Activated CD4-positive, alpha-beta T cell treated with anti-CD3 and anti-CD28 coated beads, Interleukin-2, amount 10 ng/mL, durations not matched to agents 24 days and 14 days (primary cell): ENCODE measurements around the gene PIEZO2. TPM values are rescaled to one million over a fixed set of nuclear protein-coding genes. Genes with fewer than 3 reads are reported as not detected.

Experiments
- DNase-seq: peaks from one replicate; pipeline ENCODE4 v3.0.0; 2022
- H3K27ac Mint-ChIP-seq: one replicate; pipeline ENCODE4 v1.8.0; 2022; ENCODE audit warnings: mild to moderate bottlenecking, mixed read lengths
- H3K27me3 Mint-ChIP-seq: one replicate; pipeline ENCODE4 v1.8.0; 2022; ENCODE audit warnings: mixed read lengths
- H3K36me3 Mint-ChIP-seq: one replicate; pipeline ENCODE4 v1.8.0; 2022; ENCODE audit warnings: low read depth, mild to moderate bottlenecking, mixed read lengths
- H3K4me1 Mint-ChIP-seq: one replicate; pipeline ENCODE4 v1.8.0; 2021; ENCODE audit warnings: mixed read lengths
- H3K4me3 Mint-ChIP-seq: one replicate; pipeline ENCODE4 v1.8.0; 2022; ENCODE audit warnings: mild to moderate bottlenecking, moderate library complexity, mixed read lengths
- H3K9me3 Mint-ChIP-seq: one replicate; pipeline ENCODE4 v1.8.0; 2021; ENCODE audit warnings: mixed read lengths
- intact Hi-C: fragments of 100-400 bp; cut with micrococcal nuclease; formaldehyde crosslinking; loops from one replicate; pipeline ENCODE4 v1.15.1; 2023
- total RNA-seq: library from RNA; stranded (reverse); gene quantifications from 2 replicates; pipeline ENCODE4 v1.2.3, GENCODE V29; 2022

Gene PIEZO2
- total RNA-seq, 1 donor from 2014 or later: not detected

DNA sequence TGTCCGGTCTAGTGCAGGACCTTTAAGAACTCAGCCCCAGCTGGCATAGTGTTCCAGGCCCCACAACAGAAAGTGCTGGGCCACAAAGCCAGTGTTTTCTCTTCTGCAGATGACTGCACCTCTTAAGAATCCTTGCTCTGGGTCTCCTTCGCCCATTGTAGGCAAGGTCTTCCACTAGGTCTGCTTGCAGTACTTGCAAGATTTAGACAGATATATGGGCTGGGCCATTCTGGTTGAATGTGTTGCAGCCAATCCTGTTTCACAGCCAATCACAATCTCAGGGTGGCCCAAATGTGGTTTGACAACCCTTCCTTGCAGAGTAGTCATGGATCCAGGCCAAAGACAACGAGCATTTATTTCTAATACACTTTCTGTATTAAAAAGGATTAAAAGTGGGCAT lies 13.1 kb upstream of the PIEZO2 start:
- H3K4me3 Mint-ChIP-seq: no peak overlapping the region
- H3K9me3 Mint-ChIP-seq: no peaks in the 10 kb centered on the region
- no peaks in the 10 kb centered on the region for H3K4me1 Mint-ChIP-seq
- H3K36me3 Mint-ChIP-seq: no peaks in the 10 kb centered on the region
- DNase-seq: peak; percentile 36
- peaks cover 2% of the 10 kb centered on the region for H3K27me3 Mint-ChIP-seq
- intact Hi-C loops: no loop called here
- no peak overlapping the region for H3K27ac Mint-ChIP-seq

DNA sequence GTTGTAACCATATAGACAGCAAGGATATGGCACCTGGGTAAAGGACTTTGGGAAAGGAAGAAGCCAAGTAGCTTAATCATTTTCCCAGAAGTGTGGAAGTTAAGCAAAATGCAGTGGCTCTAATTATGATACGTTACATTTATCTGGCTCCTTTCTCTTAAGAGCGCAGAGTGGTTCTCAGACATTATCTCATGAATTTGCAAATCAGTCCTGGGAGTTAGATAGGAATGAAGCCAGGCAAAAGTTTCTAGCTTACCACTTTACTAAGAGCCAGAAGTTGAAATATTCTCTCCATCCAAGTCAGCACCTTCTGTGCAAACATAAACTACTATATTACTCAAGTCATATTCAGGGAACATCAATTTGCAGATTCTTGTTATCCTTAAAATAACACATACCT lies 10.9 kb upstream of the PIEZO2 start:
- Mint-ChIP-seq H3K36me3 (no peaks in the 10 kb centered on the region), H3K27me3 (peaks cover 2% of the 10 kb centered on the region), H3K4me1 (no peaks in the 10 kb centered on the region), H3K4me3 (no peak overlapping the region), H3K9me3 (no peaks in the 10 kb centered on the region), H3K27ac (no peak overlapping the region)
- intact Hi-C loops: no loop called here
- peak; percentile 10 for DNase-seq

DNA sequence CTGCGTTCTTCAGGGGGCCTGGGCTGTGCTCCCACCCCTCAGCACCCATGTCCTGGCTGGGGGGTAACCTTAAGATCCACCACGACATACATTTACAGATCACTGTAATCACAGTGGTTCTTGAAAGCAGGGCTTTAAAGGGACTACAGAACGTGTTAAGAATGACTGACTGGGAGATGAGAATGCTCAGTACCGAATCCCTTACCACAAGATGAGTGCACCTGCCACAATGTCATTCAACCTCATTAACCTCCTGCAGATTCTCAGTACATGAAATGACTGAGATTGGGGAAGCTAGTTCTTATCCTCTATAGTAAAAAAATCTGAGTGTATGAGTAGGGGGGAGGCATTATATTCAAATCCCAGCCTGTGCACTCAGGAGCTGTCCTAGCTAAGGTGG lies 10.5 kb upstream of the PIEZO2 start:
- no peak overlapping the region for H3K4me3 Mint-ChIP-seq
- no peaks in the 10 kb centered on the region for H3K9me3 Mint-ChIP-seq

DNA sequence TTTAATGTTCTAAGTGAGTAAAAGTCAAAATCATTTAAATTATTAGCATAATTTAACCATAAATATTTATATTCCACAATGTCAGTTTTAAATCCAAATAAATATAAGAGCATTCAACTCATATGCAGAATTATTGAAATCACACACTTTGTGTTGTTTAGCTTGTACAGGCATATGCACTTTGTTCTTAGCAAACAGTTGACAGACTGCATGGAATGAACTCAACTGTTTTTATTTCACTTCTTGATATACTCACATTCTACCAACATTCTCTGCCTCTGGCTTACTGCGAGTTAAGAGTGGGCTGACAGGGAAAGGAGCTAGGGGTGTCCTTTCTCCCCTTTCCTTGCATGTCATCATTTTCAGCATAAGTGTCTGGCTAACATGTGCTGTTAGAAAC lies 7.6 kb upstream of the PIEZO2 start:
- no peaks in the 10 kb centered on the region for H3K4me1 Mint-ChIP-seq
- no peak overlapping the region for H3K4me3 Mint-ChIP-seq

More for the DNA sequence above, 10.5 kb upstream of the PIEZO2 start:
- peak; percentile 18 for DNase-seq
- H3K27me3 Mint-ChIP-seq: peaks cover 2% of the 10 kb centered on the region
- no peaks in the 10 kb centered on the region for H3K4me1 Mint-ChIP-seq
- intact Hi-C loops: no loop called here
- no peak overlapping the region for H3K27ac Mint-ChIP-seq
- no peaks in the 10 kb centered on the region for H3K36me3 Mint-ChIP-seq

DNA sequence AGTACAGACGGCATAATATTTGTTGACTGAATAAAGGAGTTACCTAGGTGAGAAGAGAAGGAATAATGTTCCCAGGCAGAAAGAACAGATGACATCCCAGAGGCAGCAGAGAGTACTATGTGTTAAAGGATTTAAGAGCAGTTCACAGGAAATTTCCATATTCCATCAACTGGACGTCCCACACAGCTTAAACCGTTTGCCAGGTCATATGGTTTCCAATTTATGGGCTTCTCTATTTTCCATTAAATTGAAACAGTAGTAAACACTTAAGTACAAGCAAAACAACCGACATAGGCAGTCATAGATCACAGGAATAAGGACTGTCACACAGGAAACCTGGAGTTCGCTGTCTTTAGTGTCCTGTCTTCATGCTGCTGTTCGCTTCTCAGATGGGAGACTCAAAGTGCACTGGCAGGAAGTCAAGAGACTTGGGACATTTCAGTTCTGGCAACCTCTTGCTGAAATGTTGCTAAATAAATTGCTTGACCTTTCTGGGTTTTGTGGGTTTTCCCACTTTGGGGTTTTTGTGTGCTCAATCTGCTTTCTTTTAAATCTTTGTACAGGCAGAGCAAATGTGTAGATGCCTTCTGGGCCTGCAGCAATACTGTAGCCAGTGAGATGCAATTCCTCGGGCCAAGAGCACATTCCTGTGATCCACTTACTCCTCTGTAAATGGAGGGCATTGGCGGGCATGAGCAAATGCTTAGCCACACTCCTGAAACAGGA lies 5.8 kb upstream of the PIEZO2 start:
- H3K36me3 Mint-ChIP-seq: no peaks in the 10 kb centered on the region
- intact Hi-C loops: no loop called here
- no peak overlapping the region for H3K4me3 Mint-ChIP-seq
- no peak for DNase-seq
- peaks cover 16% of the 10 kb centered on the region for H3K27me3 Mint-ChIP-seq
- no peak overlapping the region for H3K27ac Mint-ChIP-seq
- no peaks in the 10 kb centered on the region for H3K9me3 Mint-ChIP-seq
- no peaks in the 10 kb centered on the region for H3K4me1 Mint-ChIP-seq

More for the DNA sequence above, 7.6 kb upstream of the PIEZO2 start:
- intact Hi-C loops: no loop called here
- H3K36me3 Mint-ChIP-seq: no peaks in the 10 kb centered on the region
- no peaks in the 10 kb centered on the region for H3K9me3 Mint-ChIP-seq
- H3K27me3 Mint-ChIP-seq: peaks cover 4% of the 10 kb centered on the region
- no peak overlapping the region for H3K27ac Mint-ChIP-seq
- DNase-seq: no peak

DNA sequence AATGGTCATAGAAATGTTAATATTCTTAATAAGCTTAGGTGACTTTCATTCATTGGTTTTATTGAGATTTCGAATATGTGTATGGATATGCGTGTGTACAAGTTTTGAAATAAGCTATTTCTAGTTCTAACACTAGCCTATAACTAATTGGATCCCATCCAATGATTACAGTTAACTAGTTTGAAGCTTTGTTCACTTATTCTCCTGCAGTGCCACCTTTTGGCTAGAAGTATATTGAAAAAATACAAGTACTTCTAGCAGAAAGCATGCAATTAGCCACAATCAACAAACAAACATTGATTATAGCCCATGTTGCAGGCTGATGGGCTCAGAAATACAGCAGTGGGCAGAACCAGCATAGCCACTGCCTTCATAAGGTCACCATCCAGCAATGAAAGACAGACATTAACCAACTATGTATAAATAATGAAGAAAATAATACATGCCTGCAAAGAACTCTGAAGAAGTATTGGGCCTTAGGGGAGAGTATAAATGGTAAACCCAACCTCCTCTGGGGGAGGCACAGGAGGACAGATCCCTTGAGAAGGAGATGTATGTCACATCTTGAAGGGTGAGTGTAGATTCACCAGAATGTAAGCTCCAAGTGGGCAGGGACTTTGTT lies 5.1 kb upstream of the PIEZO2 start:
- no peaks in the 10 kb centered on the region for H3K9me3 Mint-ChIP-seq
- intact Hi-C loops: loop anchor here (5.0 kb wide), 1 partner anchor 302 kb away; no protein-coding TSS in a partner anchor
- no peak for DNase-seq
- H3K36me3 Mint-ChIP-seq: no peaks in the 10 kb centered on the region
- H3K4me3 Mint-ChIP-seq: no peak overlapping the region
- H3K27ac Mint-ChIP-seq: no peak overlapping the region
- H3K4me1 Mint-ChIP-seq: no peaks in the 10 kb centered on the region
- peaks cover 22% of the 10 kb centered on the region for H3K27me3 Mint-ChIP-seq

DNA sequence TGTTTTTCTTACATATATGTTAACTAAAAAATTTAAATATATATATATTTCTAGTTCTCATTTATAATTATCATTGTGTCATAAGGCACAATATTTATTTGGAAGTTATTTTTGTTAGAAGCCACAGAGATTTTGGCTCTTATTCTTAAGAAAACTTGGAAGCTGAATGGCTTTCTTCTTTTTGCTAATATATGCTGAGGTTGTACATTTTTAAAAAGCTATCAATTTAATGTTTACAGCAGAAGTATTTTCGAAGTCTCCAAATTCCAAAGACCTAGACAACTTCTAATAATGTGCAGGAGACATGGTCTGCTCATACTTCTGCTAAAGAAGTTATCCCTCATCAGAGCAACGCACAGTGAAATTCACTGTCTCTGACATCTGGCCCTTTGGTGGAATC lies 3.7 kb upstream of the PIEZO2 start:
- peaks cover 25% of the 10 kb centered on the region for H3K27me3 Mint-ChIP-seq
- H3K4me3 Mint-ChIP-seq: no peak overlapping the region
- DNase-seq: no peak
- no peak overlapping the region for H3K27ac Mint-ChIP-seq
- intact Hi-C loops: loop anchor here (5.0 kb wide), 1 partner anchor 301 kb away; no protein-coding TSS in a partner anchor
- no peaks in the 10 kb centered on the region for H3K4me1 Mint-ChIP-seq
- no peaks in the 10 kb centered on the region for H3K36me3 Mint-ChIP-seq
- H3K9me3 Mint-ChIP-seq: no peaks in the 10 kb centered on the region

DNA sequence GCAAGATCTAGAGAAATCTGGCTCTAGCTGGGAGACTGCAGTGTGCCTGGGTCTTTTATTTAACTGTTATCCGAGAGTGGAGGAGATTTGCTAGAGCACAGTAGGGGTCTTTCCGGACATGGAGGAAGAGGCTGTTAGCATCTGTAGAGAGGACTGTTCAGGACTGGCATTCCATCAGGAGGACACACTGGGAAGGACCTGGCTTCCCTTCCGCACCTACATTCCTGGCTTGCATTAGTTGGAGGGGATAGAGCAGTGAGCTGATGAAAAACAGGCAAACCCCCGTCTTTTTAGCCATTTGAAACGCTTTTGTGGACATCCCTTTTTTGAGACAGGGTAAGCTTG lies 874 bp upstream of the PIEZO2 start:
- peaks cover 39% of the 10 kb centered on the region for H3K27me3 Mint-ChIP-seq
- no peaks in the 10 kb centered on the region for H3K36me3 Mint-ChIP-seq
- H3K27ac Mint-ChIP-seq: no peak overlapping the region

DNA sequence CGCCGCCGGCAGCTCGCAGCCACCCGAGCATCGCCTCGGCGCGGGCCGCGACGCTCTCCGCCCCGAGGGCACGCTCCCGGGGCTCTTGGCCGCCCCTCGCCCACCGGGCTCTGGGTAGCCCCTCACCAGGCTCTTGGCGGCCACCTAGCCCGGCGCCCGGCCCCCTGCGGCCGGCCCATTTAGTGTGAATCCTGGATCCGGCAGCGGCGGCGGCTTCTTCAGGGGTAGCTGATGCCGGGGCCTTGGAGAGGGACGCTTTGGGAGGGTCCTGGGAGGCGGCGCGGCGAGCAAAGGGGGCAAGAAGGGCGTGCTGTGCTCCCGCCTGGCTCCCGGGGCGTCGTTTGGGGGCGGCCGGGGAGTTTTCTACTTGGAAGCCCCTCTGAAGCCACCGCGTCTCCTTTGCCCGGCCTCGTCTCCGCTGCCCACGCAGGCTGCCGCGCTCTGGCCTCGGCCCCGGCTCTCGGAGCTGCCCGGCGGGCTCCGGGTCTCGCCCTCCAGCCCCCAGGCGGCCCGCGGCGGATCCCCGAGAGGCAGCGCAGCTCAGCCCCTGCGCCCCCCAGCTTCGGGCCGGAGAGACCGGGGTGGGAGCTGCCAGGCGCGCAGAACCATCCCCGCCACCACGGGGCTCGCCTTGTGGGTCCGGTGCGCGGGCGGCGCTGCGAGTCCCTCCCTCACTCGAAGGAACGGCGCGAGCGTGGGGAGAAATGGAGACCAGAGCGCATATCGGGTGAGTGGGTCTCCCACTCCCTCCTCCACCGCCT lies 509 bp downstream of the PIEZO2 start:
- no peak for DNase-seq
- peaks cover 39% of the 10 kb centered on the region for H3K27me3 Mint-ChIP-seq
- intact Hi-C loops: no loop called here
- H3K4me1 Mint-ChIP-seq: peaks cover 2% of the 10 kb centered on the region
- H3K4me3 Mint-ChIP-seq: no peak overlapping the region
- no peaks in the 10 kb centered on the region for H3K9me3 Mint-ChIP-seq
- no peaks in the 10 kb centered on the region for H3K36me3 Mint-ChIP-seq
- H3K27ac Mint-ChIP-seq: no peak overlapping the region

More for the DNA sequence above, 874 bp upstream of the PIEZO2 start:
- Mint-ChIP-seq H3K4me3 (no peak overlapping the region), H3K4me1 (peaks cover 2% of the 10 kb centered on the region), H3K9me3 (no peaks in the 10 kb centered on the region)
- no peak for DNase-seq
- intact Hi-C loops: loop anchor here (5.0 kb wide), 1 partner anchor 298 kb away; no protein-coding TSS in a partner anchor

DNA sequence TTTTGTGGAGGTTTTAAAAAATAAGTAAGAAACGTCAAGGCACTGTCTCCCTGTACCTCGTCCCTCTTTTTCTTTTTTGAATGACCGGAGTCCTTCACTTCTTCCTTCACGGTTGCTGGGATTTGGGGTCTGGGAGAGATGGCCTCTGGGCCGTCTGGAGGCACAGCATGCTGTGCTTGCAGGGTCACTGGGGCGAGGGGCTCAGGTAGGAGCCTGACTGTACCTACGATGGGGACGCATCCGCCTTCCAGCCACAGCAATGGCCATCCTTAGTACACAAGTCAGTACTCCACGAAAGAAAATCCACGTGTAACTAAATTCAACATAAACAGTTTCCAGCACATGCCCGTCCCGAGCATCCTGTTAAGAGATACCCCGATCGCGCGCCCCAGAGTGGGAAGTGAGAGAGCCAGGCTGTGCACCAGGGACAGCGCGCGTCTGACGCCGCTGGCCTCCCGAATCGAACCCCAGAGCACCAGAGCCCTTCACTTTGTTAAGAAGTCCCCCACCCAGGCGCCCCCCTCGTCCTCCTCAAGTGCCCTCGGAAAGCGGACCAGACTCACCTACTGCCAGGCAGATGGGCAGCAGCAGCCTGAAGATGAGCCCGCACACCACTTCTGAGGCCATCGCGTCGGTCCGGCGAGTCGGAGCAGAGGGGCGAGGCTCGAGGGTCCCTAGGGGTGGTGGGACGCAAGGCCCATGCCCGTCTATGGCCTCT lies 1.2 kb downstream of the PIEZO2 start:
- Mint-ChIP-seq H3K9me3 (no peaks in the 10 kb centered on the region), H3K4me1 (peaks cover 2% of the 10 kb centered on the region), H3K4me3 (no peak overlapping the region), H3K27me3 (peaks cover 39% of the 10 kb centered on the region), H3K27ac (no peak overlapping the region), H3K36me3 (no peaks in the 10 kb centered on the region)
- DNase-seq: no peak
- intact Hi-C loops: no loop called here

DNA sequence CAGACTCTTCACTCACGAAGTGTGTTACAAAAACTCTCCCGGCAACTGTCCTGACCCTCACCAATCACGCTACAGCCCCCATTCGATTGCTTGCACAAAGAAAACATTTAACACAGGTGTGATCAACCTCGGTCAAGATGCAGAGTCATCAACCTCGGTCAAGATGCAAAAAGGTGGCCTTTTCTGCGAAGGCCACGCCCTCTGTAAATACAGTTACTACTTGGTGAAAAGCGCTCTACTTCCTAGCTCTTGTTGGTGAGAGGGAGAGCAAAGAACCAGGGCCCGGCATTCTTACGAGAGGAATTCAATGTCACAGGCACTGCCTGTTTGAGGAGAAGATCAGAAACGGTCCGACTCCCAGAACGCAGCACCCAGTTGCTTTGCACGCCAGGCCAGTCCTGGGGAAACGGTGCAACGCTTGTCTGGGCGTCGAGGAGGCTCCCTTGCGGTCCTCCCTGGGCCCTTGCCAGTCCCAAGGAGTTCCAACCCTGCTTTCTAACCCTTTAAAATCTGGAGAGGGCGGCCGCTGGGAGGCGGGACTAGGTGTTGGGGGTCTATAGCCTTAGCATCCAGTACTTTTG lies 1.9 kb downstream of the PIEZO2 start:
- H3K27ac Mint-ChIP-seq: no peak overlapping the region
- intact Hi-C loops: no loop called here
- no peaks in the 10 kb centered on the region for H3K9me3 Mint-ChIP-seq

DNA sequence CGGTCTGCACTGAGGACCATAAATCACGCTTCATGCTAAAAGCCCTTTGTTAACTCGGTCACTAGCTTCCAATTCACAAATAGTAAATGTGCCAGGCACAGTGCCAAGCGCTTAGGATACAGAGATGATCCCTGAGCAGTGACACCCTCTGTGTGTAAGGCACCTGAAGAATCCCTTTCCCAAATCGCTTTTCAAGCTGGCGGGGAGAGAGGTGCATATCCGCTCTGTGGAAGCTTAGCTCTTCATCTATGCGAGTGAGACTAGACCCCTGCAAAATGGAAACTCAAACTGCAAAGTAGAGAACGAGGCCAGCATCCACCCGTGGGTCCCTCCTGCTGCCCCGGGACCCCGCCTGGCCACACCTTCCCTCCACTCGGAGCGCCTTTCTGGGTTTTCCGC lies 2.4 kb downstream of the PIEZO2 start:
- Mint-ChIP-seq H3K4me1 (peaks cover 2% of the 10 kb centered on the region), H3K36me3 (no peaks in the 10 kb centered on the region), H3K9me3 (no peaks in the 10 kb centered on the region), H3K27ac (no peak overlapping the region), H3K27me3 (peaks cover 35% of the 10 kb centered on the region), H3K4me3 (no peak overlapping the region)
- no peak for DNase-seq
- intact Hi-C loops: no loop called here

More for the DNA sequence above, 1.9 kb downstream of the PIEZO2 start:
- Mint-ChIP-seq H3K36me3 (no peaks in the 10 kb centered on the region), H3K4me3 (no peak overlapping the region), H3K4me1 (peaks cover 2% of the 10 kb centered on the region), H3K27me3 (peaks cover 35% of the 10 kb centered on the region)
- DNase-seq: no peak

DNA sequence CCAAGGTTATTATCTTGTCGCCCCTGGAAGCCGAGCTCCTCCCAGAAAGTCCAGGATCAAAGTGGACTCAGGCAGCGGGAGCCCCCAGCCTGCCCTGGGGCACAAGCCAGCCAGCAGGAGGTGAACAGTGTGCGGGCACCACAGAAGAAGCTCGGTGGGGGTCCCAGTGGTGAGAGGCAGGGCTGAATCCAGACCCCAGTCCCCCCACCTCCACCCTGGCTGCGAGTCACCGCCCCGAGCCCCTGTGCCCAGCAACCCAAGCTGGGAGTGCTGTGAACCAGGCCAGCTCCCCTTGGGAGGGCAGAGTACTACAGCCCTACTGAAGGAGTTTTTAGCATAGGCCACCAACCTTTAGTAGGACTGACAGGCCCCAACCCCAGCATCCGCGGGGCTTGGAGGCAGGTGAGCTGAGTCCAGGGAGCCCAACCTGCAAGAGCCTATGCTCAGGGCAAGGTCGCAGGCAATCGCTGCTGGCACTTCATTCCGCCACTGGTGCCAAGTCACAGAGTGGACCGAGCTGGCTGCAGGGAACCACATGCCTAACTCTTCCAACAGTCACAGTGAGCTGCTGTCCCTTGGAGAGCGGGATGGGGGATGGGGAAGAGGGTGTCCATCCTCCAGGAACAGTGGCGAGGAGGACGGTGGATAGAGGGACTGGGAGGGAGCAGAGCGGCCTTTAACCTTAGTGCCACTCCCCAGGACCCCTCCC lies 3.0 kb downstream of the PIEZO2 start:
- peaks cover 2% of the 10 kb centered on the region for H3K4me1 Mint-ChIP-seq
- DNase-seq: no peak
- no peaks in the 10 kb centered on the region for H3K9me3 Mint-ChIP-seq
- no peaks in the 10 kb centered on the region for H3K36me3 Mint-ChIP-seq
- H3K27ac Mint-ChIP-seq: no peak overlapping the region
- H3K27me3 Mint-ChIP-seq: peaks cover 32% of the 10 kb centered on the region
- no peak overlapping the region for H3K4me3 Mint-ChIP-seq
- intact Hi-C loops: no loop called here
